KOPT-K1 (cell line): ENCODE measurements around the gene GNAL.
"Not testable (repeated sequence)": the region's sequence is repeated elsewhere in the genome, so short reads cannot be mapped to it uniquely, and the experiment has no call there.

Source experiments
- H3K27ac ChIP-seq: fragments of 200-600 bp; sonication (generic); 2 replicates; pipeline ENCODE4 v1.5.1; 2016; ENCODE audit warnings: antibody characterized with exemption, mild to moderate bottlenecking, low read depth, low read length; ENCODE audit not compliant: poor library complexity, severe bottlenecking
- H3K36me3 ChIP-seq: fragments of 200-600 bp; sonication (generic); 2 replicates; pipeline ENCODE4 v1.5.1; 2017; ENCODE audit warnings: antibody characterized with exemption, mild to moderate bottlenecking, low read length, moderate library complexity; ENCODE audit not compliant: insufficient read depth
- H3K9me3 ChIP-seq: fragments of 200-600 bp; sonication (generic); 2 replicates; pipeline ENCODE4 v1.5.1; 2017; ENCODE audit warnings: antibody characterized with exemption, low read length, mild to moderate bottlenecking; ENCODE audit not compliant: insufficient read depth, poor library complexity, severe bottlenecking

The GNAL gene

DNA sequence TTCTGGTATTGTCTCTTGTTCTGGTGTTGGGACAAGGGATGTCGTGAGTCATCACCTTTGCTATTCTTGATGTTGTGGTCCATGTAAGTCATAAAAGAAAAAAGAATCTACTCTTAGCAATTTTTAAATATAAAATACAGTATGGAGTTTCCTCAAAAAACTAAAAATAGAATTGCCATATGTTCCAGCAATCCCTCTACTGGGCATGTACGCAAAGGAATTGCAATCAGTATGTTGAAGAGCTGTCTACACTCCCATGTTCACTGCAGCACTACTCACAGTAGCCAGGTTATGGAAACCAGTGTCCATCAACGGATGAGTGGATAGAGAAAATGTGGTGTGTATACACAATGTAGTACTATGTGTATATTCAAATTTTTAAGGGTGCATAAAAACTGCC is 10.9 kb upstream of the GNAL start:
- no peaks in the 10 kb centered on the region for H3K36me3 ChIP-seq
- H3K9me3 ChIP-seq = no peaks in the 10 kb centered on the region
- no peak overlapping the region for H3K27ac ChIP-seq

DNA sequence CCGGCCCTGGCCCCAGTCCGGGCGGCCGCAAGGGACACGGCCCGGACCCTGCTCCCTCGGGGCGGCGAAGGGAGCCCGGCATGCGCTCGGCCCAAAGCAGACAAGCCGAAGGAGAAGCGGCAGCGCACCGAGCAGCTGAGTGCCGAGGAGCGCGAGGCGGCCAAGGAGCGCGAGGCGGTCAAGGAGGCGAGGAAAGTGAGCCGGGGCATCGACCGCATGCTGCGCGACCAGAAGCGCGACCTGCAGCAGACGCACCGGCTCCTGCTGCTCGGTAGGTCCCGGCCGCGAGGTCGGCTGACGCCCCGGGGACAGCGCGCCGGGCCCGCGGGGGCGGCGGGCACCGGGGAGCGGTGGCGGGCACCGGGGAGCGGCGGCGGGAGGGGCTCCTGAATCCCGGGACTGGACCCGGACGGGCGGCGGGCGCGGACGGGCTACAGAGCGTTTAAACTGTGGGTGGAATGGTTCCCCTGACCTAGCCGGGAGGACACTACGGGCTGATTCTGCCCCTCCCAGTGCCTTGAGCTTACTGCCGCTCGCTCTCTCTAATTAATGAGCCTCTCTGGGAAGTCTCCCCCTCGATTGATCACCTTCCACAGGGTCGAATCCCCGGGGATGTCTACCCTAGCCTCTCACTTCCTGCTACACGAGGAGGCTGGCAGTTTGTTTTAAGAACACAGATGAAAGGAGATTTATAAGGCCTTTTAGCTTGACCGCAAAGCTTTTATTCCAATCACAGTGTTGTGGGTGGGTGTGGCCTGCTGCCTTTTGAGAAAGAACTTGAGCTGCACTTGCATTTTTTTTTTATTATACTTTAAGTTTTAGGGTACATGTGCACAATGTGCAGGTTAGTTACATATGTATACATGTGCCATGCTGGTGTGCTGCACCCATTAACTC is 853 bp downstream of the GNAL start:
- Histone ChIP-seq H3K27ac (no peak overlapping the region), H3K9me3 (peaks cover 21% of the 10 kb centered on the region), H3K36me3 (no peaks in the 10 kb centered on the region)

DNA sequence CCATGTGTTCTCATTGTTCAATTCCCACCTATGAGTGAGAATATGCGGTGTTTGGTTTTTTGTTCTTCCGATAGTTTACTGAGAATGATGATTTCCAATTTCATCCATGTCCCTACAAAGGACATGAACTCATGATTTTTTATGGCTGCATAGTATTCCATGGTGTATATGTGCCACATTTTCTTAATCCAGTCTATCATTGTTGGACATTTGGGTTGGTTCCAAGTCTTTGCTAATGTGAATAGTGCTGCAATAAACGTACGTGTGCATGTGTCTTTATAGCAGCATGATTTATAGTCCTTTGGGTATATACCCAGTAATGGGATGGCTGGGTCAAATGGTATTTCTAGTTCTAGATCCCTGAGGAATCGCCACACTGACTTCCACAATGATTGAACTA is 1.6 kb downstream of the GNAL start:
- not testable (repeated sequence) for H3K36me3 ChIP-seq
- peaks cover 21% of the 10 kb centered on the region for H3K9me3 ChIP-seq

DNA sequence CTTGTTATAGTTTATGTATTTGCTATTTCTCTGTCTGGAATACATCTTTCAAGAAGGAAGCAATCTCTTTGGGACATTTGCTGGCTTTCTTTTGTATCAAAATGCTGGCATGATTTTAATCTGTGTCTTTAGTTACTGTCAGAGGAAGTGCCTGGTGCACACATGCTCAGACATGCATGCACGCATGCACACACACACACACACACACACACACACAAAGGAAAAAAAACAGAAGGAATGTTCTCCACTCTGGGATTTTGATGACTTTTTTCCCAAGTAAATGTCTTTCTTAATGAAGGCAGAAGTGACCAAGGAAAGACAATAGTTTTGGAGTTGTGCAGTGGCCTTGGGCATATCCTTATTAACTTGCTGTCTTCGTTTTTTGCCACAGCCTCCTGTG is 6.7 kb downstream of the GNAL start:
- H3K9me3 ChIP-seq = no peaks in the 10 kb centered on the region
- H3K36me3 ChIP-seq = no peaks in the 10 kb centered on the region
- H3K27ac ChIP-seq = no peak overlapping the region

More for the DNA sequence above, 1.6 kb downstream of the GNAL start:
- H3K27ac ChIP-seq = not testable (repeated sequence)

DNA sequence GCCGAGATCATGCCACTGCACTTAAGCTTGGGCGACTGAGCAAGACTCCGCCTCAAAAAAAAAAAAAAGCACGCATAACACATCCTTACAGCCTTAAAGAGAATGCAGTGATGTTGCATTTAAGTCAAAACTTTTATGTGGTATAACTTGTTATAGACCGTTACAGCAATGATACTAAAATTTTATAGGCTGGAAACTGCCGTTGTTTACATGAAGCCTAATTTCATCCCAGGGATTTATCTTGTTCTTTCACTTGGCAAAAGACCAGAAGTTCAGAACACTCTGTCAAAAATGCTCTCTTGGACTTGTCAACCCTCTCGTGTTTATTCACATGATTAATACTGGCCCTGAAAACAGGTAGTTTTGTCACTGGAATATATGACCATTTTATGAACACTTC is 7.4 kb downstream of the GNAL start:
- H3K36me3 ChIP-seq = no peaks in the 10 kb centered on the region
- no peak overlapping the region for H3K27ac ChIP-seq
- H3K9me3 ChIP-seq = no peaks in the 10 kb centered on the region

DNA sequence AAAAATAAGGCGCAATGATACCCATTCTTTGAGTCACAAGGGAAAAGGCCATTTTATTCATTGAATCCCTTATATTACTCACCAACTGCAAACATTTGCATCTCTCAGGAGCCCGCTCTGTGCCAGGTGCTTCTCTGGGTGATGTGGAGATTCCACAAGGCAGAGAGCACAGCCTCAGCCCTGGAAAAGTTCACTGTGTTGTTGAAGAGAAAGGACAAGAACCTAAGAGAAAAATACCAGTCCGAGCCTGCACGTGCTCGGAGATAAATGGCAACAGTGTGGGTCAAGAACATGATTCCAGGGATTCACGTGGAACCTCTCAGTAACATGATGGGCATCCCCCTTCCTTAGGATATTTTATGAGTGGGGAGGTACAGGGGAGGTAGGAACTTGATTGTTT is 11.8 kb downstream of the GNAL start:
- H3K9me3 ChIP-seq = no peaks in the 10 kb centered on the region
- no peak overlapping the region for H3K27ac ChIP-seq
- H3K36me3 ChIP-seq = no peaks in the 10 kb centered on the region

DNA sequence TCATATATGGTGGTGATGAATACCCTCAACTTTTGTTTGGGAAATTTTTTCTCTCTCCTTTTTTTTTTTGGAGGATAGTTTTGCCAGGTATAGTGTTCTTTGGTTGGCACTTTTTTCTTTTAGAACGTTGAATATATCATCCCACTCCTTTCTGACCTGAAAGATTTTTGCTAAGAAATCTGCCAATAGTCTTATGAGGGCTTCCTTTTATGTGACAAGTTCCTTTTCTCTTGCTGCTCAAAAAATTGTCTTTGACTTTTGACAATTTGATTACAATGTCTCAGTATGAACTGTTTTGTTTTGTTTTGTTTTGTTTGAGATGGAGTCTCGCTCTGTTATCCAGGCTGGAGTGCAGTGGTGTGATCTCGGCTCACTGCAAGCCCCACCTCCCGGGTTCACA is 21.5 kb downstream of the GNAL start:
- H3K27ac ChIP-seq = no peak overlapping the region
- H3K36me3 ChIP-seq = no peaks in the 10 kb centered on the region
- H3K9me3 ChIP-seq = no peaks in the 10 kb centered on the region

DNA sequence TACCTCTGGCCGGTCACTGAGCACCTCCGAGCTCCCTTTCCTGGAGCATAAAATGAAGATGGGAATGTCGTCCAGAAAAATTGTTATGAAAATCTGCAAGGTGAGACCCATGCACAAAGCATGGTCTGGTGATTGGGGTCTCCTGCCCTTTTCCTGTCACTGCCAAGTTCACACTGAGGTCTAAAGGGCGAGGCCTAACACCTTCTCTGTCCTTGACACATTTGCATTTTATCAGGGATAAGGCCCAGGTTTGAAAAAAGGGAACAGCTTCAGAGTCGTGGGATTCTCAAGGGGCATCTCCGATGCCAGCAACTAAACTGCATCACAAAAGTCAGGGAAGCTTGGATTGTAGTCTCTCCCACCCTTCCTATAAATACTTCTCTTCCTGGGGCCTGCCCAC is 24.7 kb downstream of the GNAL start:
- Histone ChIP-seq H3K27ac (no peak overlapping the region), H3K36me3 (no peaks in the 10 kb centered on the region), H3K9me3 (no peaks in the 10 kb centered on the region)

DNA sequence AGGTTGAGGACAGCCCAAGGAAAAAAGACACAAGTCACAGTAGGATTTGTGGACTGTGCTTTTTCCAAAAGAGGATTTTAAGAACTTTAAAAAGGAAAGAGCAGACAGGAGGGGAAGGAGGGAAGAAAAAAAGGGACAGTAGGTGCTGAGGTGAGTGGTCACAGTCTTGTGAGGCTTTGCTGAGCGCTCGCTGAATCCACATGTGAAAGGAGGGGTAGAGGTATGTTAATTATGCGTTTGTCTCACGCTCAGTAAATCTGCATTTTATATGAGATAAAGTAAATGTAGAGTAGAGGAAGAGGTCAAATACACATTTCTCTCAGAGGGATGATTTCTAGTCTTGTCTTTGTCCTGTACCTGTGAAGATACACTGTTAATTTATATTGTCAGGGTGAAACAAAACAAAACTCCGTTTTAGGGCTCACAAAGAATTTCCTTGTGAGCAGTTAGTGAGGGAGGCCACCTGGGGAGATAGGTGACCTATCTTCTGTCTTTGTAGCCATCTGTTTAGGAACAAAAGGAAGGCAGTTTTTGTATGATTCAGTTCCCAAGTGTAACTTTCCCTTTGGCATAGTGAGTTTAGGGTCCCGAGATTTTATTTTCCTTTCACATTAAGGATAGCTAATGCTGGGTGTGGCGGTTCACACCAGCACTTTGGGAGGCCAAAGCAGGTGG is 25.3 kb downstream of the GNAL start:
- H3K36me3 ChIP-seq = no peaks in the 10 kb centered on the region
- no peaks in the 10 kb centered on the region for H3K9me3 ChIP-seq
- no peak overlapping the region for H3K27ac ChIP-seq

DNA sequence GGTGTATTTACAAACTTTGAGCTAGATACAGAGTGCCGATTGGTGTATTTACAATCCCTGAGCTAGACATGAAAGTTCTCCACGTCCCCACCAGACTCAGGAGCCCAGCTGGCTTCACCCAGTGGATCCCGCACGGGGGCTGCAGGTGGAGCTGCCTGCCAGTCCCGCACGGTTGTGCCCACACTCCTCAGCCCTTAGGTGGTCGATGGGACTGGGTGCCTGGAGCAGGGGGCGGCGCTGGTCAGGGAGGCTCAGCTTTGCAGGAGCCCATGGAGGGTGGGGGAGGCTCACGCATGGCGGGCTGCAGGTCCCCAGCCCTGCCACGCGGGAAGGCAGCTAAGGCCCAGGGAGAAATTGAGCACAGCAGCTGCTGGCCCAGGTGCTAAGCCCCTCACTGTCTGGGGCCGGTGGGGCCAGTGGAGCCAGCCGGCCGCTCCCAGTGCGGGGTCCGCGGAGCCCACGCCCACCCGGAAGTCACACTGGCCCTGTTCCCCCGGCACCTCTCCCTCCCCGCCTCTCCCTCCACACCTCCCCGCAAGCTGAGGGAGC is 27.8 kb downstream of the GNAL start:
- not testable (repeated sequence) for H3K36me3 ChIP-seq, H3K9me3 ChIP-seq, H3K27ac ChIP-seq

DNA sequence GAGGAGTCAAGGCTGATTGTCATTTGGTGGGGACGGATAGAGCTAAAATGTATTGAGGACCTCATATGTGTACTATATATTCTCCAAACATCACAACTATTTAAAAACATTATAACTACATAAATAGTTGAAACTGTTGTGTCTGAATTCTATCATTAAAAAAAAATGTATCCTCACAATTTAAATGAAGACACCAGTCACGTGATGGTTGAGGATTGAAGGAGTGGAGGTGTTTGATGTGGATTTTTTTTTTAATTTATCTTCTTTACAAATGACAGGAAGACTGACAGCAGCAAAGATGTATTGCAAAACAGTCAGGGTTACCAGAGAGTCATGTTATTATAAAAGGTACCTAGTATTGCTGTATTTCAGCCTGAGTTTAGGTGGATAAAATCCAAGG is 30.0 kb downstream of the GNAL start:
- Histone ChIP-seq H3K36me3 (no peaks in the 10 kb centered on the region), H3K27ac (no peak overlapping the region), H3K9me3 (no peaks in the 10 kb centered on the region)

DNA sequence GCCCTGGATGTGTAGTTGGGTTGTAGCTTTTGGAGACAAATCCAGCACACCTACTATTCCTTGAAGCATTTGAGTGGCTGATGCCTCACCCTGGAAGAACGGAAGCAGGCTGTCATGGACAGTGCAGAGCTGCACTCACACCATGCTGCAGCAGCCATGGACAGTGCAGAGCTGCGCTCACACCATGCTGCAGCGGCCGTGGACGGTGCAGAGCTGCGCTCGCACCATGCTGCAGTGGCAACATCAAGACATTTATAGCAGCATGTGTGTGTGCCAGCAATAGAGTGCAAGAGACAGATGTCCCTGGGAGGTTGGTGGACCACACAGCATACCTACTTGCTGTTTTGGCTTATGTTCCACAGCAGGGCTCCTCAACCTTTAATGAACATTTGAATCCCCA is 30.6 kb downstream of the GNAL start:
- Histone ChIP-seq H3K27ac (no peak overlapping the region), H3K36me3 (no peaks in the 10 kb centered on the region), H3K9me3 (no peaks in the 10 kb centered on the region)

DNA sequence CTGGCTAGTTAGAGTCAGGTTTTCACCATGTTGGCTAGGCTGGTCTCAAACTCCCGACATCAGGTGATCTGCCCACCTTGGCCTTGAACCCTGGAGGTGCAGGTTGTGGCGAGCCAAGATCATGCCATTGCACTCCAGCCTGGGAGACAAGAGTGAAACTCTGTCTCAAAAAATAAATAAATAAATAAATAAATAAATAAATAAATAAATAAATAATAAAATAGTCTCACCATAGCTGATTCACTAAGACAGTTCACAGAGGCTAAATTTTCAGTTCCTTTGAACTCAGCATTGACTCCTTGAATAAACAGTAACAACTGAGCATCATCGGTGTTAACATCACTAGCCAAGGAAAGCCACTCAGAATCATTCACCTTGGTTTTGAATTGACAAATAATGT is 32.7 kb downstream of the GNAL start:
- Histone ChIP-seq H3K9me3 (no peaks in the 10 kb centered on the region), H3K27ac (no peak overlapping the region), H3K36me3 (no peaks in the 10 kb centered on the region)

DNA sequence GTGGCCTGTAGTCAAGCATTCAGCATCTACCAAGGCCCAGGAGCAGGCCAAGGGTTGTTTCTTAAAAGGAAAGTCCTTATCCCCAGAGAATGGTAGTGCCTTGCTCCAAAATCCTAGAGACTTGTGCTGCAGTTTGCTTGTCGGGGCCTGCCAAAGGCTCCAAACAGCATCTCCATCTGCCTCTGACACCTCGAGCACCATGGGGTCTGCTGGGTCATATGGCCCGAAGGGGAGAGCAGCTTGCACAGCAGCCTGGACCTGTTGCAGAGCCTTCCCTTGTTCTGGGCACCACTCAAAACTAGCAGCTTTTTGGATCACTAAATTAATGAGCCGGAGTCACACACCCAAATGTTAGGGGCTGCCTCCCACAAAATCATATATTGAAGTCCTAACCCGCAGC is 35.7 kb downstream of the GNAL start:
- Histone ChIP-seq H3K9me3 (no peaks in the 10 kb centered on the region), H3K27ac (no peak overlapping the region)

DNA sequence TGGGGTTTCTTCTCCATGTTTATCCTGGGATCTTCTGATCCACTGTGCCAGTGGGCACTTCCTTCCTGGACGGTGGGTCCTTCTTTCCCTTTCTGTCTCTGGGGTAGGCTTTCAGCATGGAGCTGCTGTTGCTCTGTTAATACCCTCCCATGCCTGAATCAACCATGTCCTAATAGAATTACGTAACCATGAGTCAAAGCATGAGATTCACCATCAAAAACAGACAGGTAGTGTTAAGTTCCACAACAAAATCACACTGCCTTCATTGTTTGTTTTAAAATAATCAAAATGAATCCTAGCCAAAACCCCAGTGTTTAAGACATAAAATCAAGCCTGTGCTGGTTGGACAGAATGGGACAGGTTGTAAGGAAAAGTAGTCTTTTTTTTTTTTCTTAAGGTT is 37.5 kb downstream of the GNAL start:
- Histone ChIP-seq H3K36me3 (no peaks in the 10 kb centered on the region), H3K27ac (no peak overlapping the region), H3K9me3 (no peaks in the 10 kb centered on the region)

More for the DNA sequence above, 35.7 kb downstream of the GNAL start:
- H3K36me3 ChIP-seq = no peaks in the 10 kb centered on the region
